GM23338 (cell line): Measurements from ENCODE around the gene SMURF2. TPM values are rescaled to one million over a fixed set of nuclear protein-coding genes. Genes with fewer than 3 reads are reported as not detected.

ENCODE experiments used
- ATAC-seq: fragments of 200-7000 bp; cut with Tn5 transposase; 3 replicates; pipeline ENCODE4 v1.9.1; 2020
- DNase-seq: peaks from one replicate; pipeline ENCODE4 v3.0.0-alpha.2; 2015; ENCODE audit warnings: low spot score
- H2AFZ ChIP-seq: fragments of 200-600 bp; sonication (generic); 2 replicates; pipeline ENCODE4 v1.8.0; 2016; ENCODE audit warnings: antibody characterized with exemption, mild to moderate bottlenecking, moderate library complexity
- H3F3A ChIP-seq: fragments of 200-600 bp; sonication (generic); replicated peaks from 2 replicates; pipeline ENCODE4 v1.8.0; 2017; ENCODE audit warnings: antibody characterized with exemption, mixed run types, low read depth
- H3K27ac ChIP-seq: fragments of 200-600 bp; sonication (generic); 2 replicates; pipeline ENCODE4 v1.6.1; 2016; ENCODE audit warnings: low read depth
- H3K27me3 ChIP-seq: fragments of 200-600 bp; sonication (generic); 2 replicates; pipeline ENCODE4 v1.8.0; 2016; ENCODE audit warnings: mild to moderate bottlenecking, mixed run types, moderate library complexity; ENCODE audit not compliant: insufficient read depth
- H3K36me3 ChIP-seq: fragments of 200-600 bp; sonication (generic); 2 replicates; pipeline ENCODE4 v1.8.0; 2016; ENCODE audit warnings: mild to moderate bottlenecking; ENCODE audit not compliant: insufficient read depth
- H3K4me1 ChIP-seq: fragments of 200-600 bp; sonication (generic); 2 replicates; pipeline ENCODE4 v1.8.0; 2016; ENCODE audit warnings: mild to moderate bottlenecking, moderate library complexity; ENCODE audit not compliant: insufficient read depth
- H3K4me2 ChIP-seq: fragments of 200-600 bp; sonication (generic); 2 replicates; pipeline ENCODE4 v1.7.1; 2017; ENCODE audit warnings: mixed run types
- H3K4me3 ChIP-seq: fragments of 200-600 bp; sonication (generic); 2 replicates; pipeline ENCODE4 v1.6.1; 2016; ENCODE audit warnings: mixed run types
- H3K79me2 ChIP-seq: fragments of 200-600 bp; sonication (generic); replicated peaks from 2 replicates; pipeline ENCODE4 v1.8.0; 2017; ENCODE audit warnings: mild to moderate bottlenecking; ENCODE audit not compliant: insufficient read depth
- H3K9me2 ChIP-seq: fragments of 200-600 bp; sonication (generic); 2 replicates; pipeline ENCODE4 v1.8.0; 2017; ENCODE audit not compliant: insufficient read depth
- H4K20me1 ChIP-seq: fragments of 200-600 bp; sonication (generic); replicated peaks from 2 replicates; pipeline ENCODE4 v1.8.0; 2017; ENCODE audit warnings: mild to moderate bottlenecking; ENCODE audit not compliant: insufficient read depth
- H3K27ac Mint-ChIP-seq: 2 replicates; pipeline ENCODE4 v1.8.0; 2020; ENCODE audit warnings: inconsistent platforms, mild to moderate bottlenecking, moderate library complexity, mixed read lengths
- H3K27me3 Mint-ChIP-seq: 3 replicates; pipeline ENCODE4 v1.8.0; 2022; ENCODE audit warnings: low read depth, mild to moderate bottlenecking, moderate library complexity, mixed read lengths, inconsistent platforms; ENCODE audit not compliant: insufficient read depth, poor library complexity
- H3K36me3 Mint-ChIP-seq: 3 replicates; pipeline ENCODE4 v1.8.0; 2021; ENCODE audit warnings: low read depth, mild to moderate bottlenecking, inconsistent platforms, moderate library complexity, mixed read lengths
- H3K4me1 Mint-ChIP-seq: 3 replicates; pipeline ENCODE4 v1.8.0; 2020; ENCODE audit warnings: mild to moderate bottlenecking, inconsistent platforms, mixed read lengths
- H3K4me3 Mint-ChIP-seq: 3 replicates; pipeline ENCODE4 v1.8.0; 2021; ENCODE audit warnings: moderate library complexity, mild to moderate bottlenecking, inconsistent platforms, mixed read lengths
- H3K9me3 Mint-ChIP-seq: 3 replicates; pipeline ENCODE4 v1.8.0; 2020; ENCODE audit warnings: moderate library complexity, mild to moderate bottlenecking, inconsistent platforms, mixed read lengths
- CREB1 ChIP-seq: fragments of 250-450 bp; sonication (Bioruptor Pico); IDR thresholded peaks from 2 replicates; pipeline ENCODE4 v1.5.0; 2020; ENCODE audit warnings: low read depth, mild to moderate bottlenecking, moderate library complexity
- EZH2 ChIP-seq: fragments of 200-600 bp; sonication (generic); IDR thresholded peaks from one replicate; pipeline ENCODE4 v1.8.0; 2017; ENCODE audit warnings: antibody characterized with exemption, mild to moderate bottlenecking, low read depth; ENCODE audit not compliant: unreplicated experiment
- EZH2phosphoT487 ChIP-seq: fragments of 200-600 bp; sonication (generic); IDR thresholded peaks from one replicate; pipeline ENCODE4 v1.8.1; 2018; ENCODE audit warnings: antibody characterized with exemption; ENCODE audit not compliant: unreplicated experiment
- JUNB ChIP-seq: IDR thresholded peaks from one replicate; pipeline ENCODE4 v1.6.1; 2016; ENCODE audit warnings: antibody characterized with exemption; ENCODE audit not compliant: unreplicated experiment
- NANOG ChIP-seq: IDR thresholded peaks from 2 replicates; pipeline ENCODE4 v1.6.1; 2016; ENCODE audit warnings: antibody characterized with exemption, borderline replicate concordance
- POLR2AphosphoS5 ChIP-seq: IDR thresholded peaks from 2 replicates; pipeline ENCODE4 v1.6.1; 2016; ENCODE audit warnings: antibody characterized with exemption, low read depth
- STAT1 ChIP-seq: IDR thresholded peaks from one replicate; pipeline ENCODE4 v1.6.1; 2016; ENCODE audit warnings: antibody characterized with exemption; ENCODE audit not compliant: unreplicated experiment
- ZNF114 ChIP-seq: fragments of 250-450 bp; sonication (Bioruptor Pico); IDR thresholded peaks from 2 replicates; pipeline ENCODE4 v1.5.0; 2020; ENCODE audit warnings: mild to moderate bottlenecking, moderate library complexity
- ZNF331 ChIP-seq: fragments of 250-450 bp; sonication (Bioruptor Pico); IDR thresholded peaks from 2 replicates; pipeline ENCODE4 v1.5.0; 2020; ENCODE audit warnings: low read depth, mild to moderate bottlenecking, moderate library complexity
- polyA plus RNA-seq: library from polyadenylated mRNA; unstranded; fragments of >200 nt; fragmentation: Nextera tagmentation; extraction: Ambion mirVana; gene quantifications from 2 replicates; pipeline ENCODE4 v1.2.1, GENCODE V29; 2016
- total RNA-seq: library from RNA; depleted of rRNA; stranded (reverse); fragments of >200 nt; shearing (Covaris generic); gene quantifications from 2 replicates; pipeline ENCODE4 v1.2.3, GENCODE V29; 2014
- TF ChIP-seq, protein P1 (sequence below): IDR thresholded peaks from 2 replicates; pipeline ENCODE4 v1.6.1; 2016; ENCODE audit warnings: antibody characterized with exemption
- TF ChIP-seq, protein P2 (sequence below), 2 experiments: fragments of 200-600 bp in 1 of 2; sonication (generic) in 1 of 2; conservative IDR thresholded peaks; 2 replicates each; pipeline versions ENCODE4 v1.5.1 to v1.6.1; 2016 to 2017; ENCODE audit warnings: antibody characterized with exemption in 2 of 2, low read depth in 2 of 2, mild to moderate bottlenecking in 2 of 2, moderate library complexity in 1 of 2
- TF ChIP-seq, protein P3 (sequence below): IDR thresholded peaks from one replicate; pipeline ENCODE4 v1.6.1; 2018; ENCODE audit warnings: antibody characterized with exemption; ENCODE audit not compliant: unreplicated experiment

SMURF2 gene
- total and polyA plus RNA-seq, 2 experiments from 2014 or later = 12.1 to 29.6 TPM

- TF ChIP-seq, protein P1, sequence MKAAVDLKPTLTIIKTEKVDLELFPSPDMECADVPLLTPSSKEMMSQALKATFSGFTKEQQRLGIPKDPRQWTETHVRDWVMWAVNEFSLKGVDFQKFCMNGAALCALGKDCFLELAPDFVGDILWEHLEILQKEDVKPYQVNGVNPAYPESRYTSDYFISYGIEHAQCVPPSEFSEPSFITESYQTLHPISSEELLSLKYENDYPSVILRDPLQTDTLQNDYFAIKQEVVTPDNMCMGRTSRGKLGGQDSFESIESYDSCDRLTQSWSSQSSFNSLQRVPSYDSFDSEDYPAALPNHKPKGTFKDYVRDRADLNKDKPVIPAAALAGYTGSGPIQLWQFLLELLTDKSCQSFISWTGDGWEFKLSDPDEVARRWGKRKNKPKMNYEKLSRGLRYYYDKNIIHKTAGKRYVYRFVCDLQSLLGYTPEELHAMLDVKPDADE = no peak
- TF ChIP-seq ZNF114 (CRISPR knock-in tag) (no peak), CREB1 (CRISPR knock-in tag) (no peak), NANOG (no peak), EZH2phosphoT487 (no peak), STAT1 (no peak), EZH2 (no peak)
- TF ChIP-seq, protein P2, sequence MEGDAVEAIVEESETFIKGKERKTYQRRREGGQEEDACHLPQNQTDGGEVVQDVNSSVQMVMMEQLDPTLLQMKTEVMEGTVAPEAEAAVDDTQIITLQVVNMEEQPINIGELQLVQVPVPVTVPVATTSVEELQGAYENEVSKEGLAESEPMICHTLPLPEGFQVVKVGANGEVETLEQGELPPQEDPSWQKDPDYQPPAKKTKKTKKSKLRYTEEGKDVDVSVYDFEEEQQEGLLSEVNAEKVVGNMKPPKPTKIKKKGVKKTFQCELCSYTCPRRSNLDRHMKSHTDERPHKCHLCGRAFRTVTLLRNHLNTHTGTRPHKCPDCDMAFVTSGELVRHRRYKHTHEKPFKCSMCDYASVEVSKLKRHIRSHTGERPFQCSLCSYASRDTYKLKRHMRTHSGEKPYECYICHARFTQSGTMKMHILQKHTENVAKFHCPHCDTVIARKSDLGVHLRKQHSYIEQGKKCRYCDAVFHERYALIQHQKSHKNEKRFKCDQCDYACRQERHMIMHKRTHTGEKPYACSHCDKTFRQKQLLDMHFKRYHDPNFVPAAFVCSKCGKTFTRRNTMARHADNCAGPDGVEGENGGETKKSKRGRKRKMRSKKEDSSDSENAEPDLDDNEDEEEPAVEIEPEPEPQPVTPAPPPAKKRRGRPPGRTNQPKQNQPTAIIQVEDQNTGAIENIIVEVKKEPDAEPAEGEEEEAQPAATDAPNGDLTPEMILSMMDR (conservative IDR thresholded peaks at IDR 0.05; ENCODE audit: low read depth in 2 of 2) = no peak
- TF ChIP-seq, protein P3, sequence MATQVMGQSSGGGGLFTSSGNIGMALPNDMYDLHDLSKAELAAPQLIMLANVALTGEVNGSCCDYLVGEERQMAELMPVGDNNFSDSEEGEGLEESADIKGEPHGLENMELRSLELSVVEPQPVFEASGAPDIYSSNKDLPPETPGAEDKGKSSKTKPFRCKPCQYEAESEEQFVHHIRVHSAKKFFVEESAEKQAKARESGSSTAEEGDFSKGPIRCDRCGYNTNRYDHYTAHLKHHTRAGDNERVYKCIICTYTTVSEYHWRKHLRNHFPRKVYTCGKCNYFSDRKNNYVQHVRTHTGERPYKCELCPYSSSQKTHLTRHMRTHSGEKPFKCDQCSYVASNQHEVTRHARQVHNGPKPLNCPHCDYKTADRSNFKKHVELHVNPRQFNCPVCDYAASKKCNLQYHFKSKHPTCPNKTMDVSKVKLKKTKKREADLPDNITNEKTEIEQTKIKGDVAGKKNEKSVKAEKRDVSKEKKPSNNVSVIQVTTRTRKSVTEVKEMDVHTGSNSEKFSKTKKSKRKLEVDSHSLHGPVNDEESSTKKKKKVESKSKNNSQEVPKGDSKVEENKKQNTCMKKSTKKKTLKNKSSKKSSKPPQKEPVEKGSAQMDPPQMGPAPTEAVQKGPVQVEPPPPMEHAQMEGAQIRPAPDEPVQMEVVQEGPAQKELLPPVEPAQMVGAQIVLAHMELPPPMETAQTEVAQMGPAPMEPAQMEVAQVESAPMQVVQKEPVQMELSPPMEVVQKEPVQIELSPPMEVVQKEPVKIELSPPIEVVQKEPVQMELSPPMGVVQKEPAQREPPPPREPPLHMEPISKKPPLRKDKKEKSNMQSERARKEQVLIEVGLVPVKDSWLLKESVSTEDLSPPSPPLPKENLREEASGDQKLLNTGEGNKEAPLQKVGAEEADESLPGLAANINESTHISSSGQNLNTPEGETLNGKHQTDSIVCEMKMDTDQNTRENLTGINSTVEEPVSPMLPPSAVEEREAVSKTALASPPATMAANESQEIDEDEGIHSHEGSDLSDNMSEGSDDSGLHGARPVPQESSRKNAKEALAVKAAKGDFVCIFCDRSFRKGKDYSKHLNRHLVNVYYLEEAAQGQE = no peak
Measured at GRCh38 chr17:64546716-64547115, 115.4 kb downstream of the SMURF2 start (continued).

GRCh38 chr17:64544742-64545141 is 117.4 kb downstream of the SMURF2 start:
- no peak for ATAC-seq
- Histone ChIP-seq H3K4me3 (no peak overlapping the region), H3K4me2 (no peak overlapping the region), H2AFZ (no peak overlapping the region), H3K27me3 (no peaks in the 10 kb centered on the region), H3K79me2 (no peaks in the 10 kb centered on the region), H3K9me2 (no peaks in the 10 kb centered on the region), H3K36me3 (peaks cover 4% of the 10 kb centered on the region), H3F3A (no peaks in the 10 kb centered on the region), H3K4me1 (peaks cover 11% of the 10 kb centered on the region), H4K20me1 (no peaks in the 10 kb centered on the region), H3K27ac (no peak overlapping the region)
- H3K9me3 Mint-ChIP-seq = no peaks in the 10 kb centered on the region
- H3K27ac Mint-ChIP-seq = no peak overlapping the region
- peaks cover 2% of the 10 kb centered on the region for H3K27me3 Mint-ChIP-seq
- H3K4me3 Mint-ChIP-seq = no peak overlapping the region
- DNase-seq = no peak
- peaks cover 26% of the 10 kb centered on the region for H3K4me1 Mint-ChIP-seq
- H3K36me3 Mint-ChIP-seq = peaks cover 12% of the 10 kb centered on the region; the same call in 2 of the 3 replicates
- TF ChIP-seq ZNF114 (CRISPR knock-in tag) (no peak), ZNF331 (CRISPR knock-in tag) (no peak), CREB1 (CRISPR knock-in tag) (no peak), JUNB (no peak), EZH2 (no peak), STAT1 (no peak), EZH2phosphoT487 (no peak), POLR2AphosphoS5 (no peak), NANOG (no peak)
- TF ChIP-seq, protein P3 = no peak
- TF ChIP-seq, protein P2 (conservative IDR thresholded peaks at IDR 0.05; ENCODE audit: low read depth in 2 of 2) = no peak
- TF ChIP-seq, protein P1 = no peak
